ENCODE measurements around the gene PCSK6. TPM values are rescaled to one million over a fixed set of nuclear protein-coding genes. Genes with fewer than 3 reads are reported as not detected.

The PCSK6 gene
- total RNA-seq, 3 donors from 2014 or later (not counting 1 experiment from before 2014, with no cell fraction given), result 1.5 to 2.4 (median 2.4) TPM

- Histone ChIP-seq H3K4me1 (ENCODE audit: control insufficient read depth, insufficient read depth, low read length) (no peaks in the 10 kb centered on the region), H3K9me3 (ENCODE audit: control insufficient read depth, insufficient read depth, low read length) (no peaks in the 10 kb centered on the region), H3K4me3 (ENCODE audit: low read length) (no peak overlapping the region), H3K36me3 (ENCODE audit: control insufficient read depth, insufficient read depth, low read length) (no peaks in the 10 kb centered on the region), H3K27ac (ENCODE audit: low read length) (no peak overlapping the region), H3K27me3 (ENCODE audit: control insufficient read depth, insufficient read depth, low read length) (peaks cover 3% of the 10 kb centered on the region)
- TF ChIP-seq CTCF (IDR thresholded peaks at IDR 0.05), result no peak
- Mint-ChIP-seq H3K36me3 (no peaks in the 10 kb centered on the region), H3K27ac (no peak overlapping the region), H3K27me3 (ENCODE audit: low read depth in 2 of 2) (peaks cover 16 to 20% of the 10 kb centered on the region in 2 donors), H3K4me3 (no peak overlapping the region), H3K9me3 (no peaks in the 10 kb centered on the region), H3K4me1 (no peaks in the 10 kb centered on the region)
- no peak for ATAC-seq
- intact Hi-C loops (cut with micrococcal nuclease), result no loop called here
- 81% methylated on average over 17 of the region's 17 CpGs for WGBS (ENCODE audit: insufficient coverage)
- no peak for DNase-seq
Observed at GRCh38 chr15:101348015-101348414, 141.5 kb downstream of the PCSK6 start.

GRCh38 chr15:101347454-101347853 is 142.1 kb downstream of the PCSK6 start:
- H3K4me1 ChIP-seq (ENCODE audit: control insufficient read depth, insufficient read depth, low read length), result no peaks in the 10 kb centered on the region
- no peaks in the 10 kb centered on the region for H3K36me3 ChIP-seq (ENCODE audit: control insufficient read depth, insufficient read depth, low read length)
- TF ChIP-seq CTCF (IDR thresholded peaks at IDR 0.05), result no peak
- no peaks in the 10 kb centered on the region for H3K9me3 Mint-ChIP-seq
- H3K4me1 Mint-ChIP-seq, result no peaks in the 10 kb centered on the region
- H3K27me3 Mint-ChIP-seq (ENCODE audit: low read depth in 2 of 2), result peaks cover 15 to 20% of the 10 kb centered on the region in 2 donors
- H3K36me3 Mint-ChIP-seq, result no peaks in the 10 kb centered on the region
- H3K27ac Mint-ChIP-seq, result no peak overlapping the region
- WGBS (ENCODE audit: insufficient coverage), result 71% methylated on average over 5 of the region's 5 CpGs
- no peak overlapping the region for H3K27ac ChIP-seq (ENCODE audit: low read length)
- DNase-seq, result no peak
- intact Hi-C loops (cut with micrococcal nuclease), result no loop called here
- no peak overlapping the region for H3K4me3 Mint-ChIP-seq
- H3K9me3 ChIP-seq (ENCODE audit: control insufficient read depth, insufficient read depth, low read length), result no peaks in the 10 kb centered on the region
- peaks cover 3% of the 10 kb centered on the region for H3K27me3 ChIP-seq (ENCODE audit: control insufficient read depth, insufficient read depth, low read length)
- ATAC-seq, result no peak
- no peak overlapping the region for H3K4me3 ChIP-seq (ENCODE audit: low read length)

GRCh38 chr15:101346928-101347327 is 142.6 kb downstream of the PCSK6 start:
- H3K4me3 ChIP-seq (ENCODE audit: low read length), result no peak overlapping the region
- H3K9me3 ChIP-seq (ENCODE audit: control insufficient read depth, insufficient read depth, low read length), result no peaks in the 10 kb centered on the region
- no peaks in the 10 kb centered on the region for H3K4me1 ChIP-seq (ENCODE audit: control insufficient read depth, insufficient read depth, low read length)
- Mint-ChIP-seq H3K36me3 (no peaks in the 10 kb centered on the region), H3K4me3 (no peak overlapping the region), H3K27me3 (ENCODE audit: low read depth in 2 of 2) (peaks cover 13 to 20% of the 10 kb centered on the region in 2 donors), H3K4me1 (no peaks in the 10 kb centered on the region), H3K9me3 (no peaks in the 10 kb centered on the region), H3K27ac (no peak overlapping the region)
- ATAC-seq (no peak), DNase-seq (no peak)
- 93% methylated on average over 5 of the region's 5 CpGs for WGBS (ENCODE audit: insufficient coverage)
- H3K27me3 ChIP-seq (ENCODE audit: control insufficient read depth, insufficient read depth, low read length), result peaks cover 3% of the 10 kb centered on the region
- no peak overlapping the region for H3K27ac ChIP-seq (ENCODE audit: low read length)
- no peak for TF ChIP-seq CTCF (IDR thresholded peaks at IDR 0.05)
- no peaks in the 10 kb centered on the region for H3K36me3 ChIP-seq (ENCODE audit: control insufficient read depth, insufficient read depth, low read length)
- intact Hi-C loops (cut with micrococcal nuclease), result no loop called here

- H3K27me3 Mint-ChIP-seq (ENCODE audit: low read depth in 2 of 2), result peaks cover 20 to 22% of the 10 kb centered on the region in 2 donors
- no peak overlapping the region for H3K4me3 ChIP-seq (ENCODE audit: low read length)
- H3K36me3 ChIP-seq (ENCODE audit: control insufficient read depth, insufficient read depth, low read length), result no peaks in the 10 kb centered on the region
- H3K9me3 Mint-ChIP-seq, result no peaks in the 10 kb centered on the region
- intact Hi-C loops (cut with micrococcal nuclease), result no loop called here
- TF ChIP-seq CTCF (IDR thresholded peaks at IDR 0.05), result no peak
- H3K4me1 ChIP-seq (ENCODE audit: control insufficient read depth, insufficient read depth, low read length), result no peaks in the 10 kb centered on the region
- ATAC-seq (no peak), DNase-seq (no peak)
- peaks cover 6% of the 10 kb centered on the region for H3K27me3 ChIP-seq (ENCODE audit: control insufficient read depth, insufficient read depth, low read length)
- no peaks in the 10 kb centered on the region for H3K36me3 Mint-ChIP-seq
- H3K4me3 Mint-ChIP-seq, result no peak overlapping the region
- no peaks in the 10 kb centered on the region for H3K4me1 Mint-ChIP-seq
- no peak overlapping the region for H3K27ac ChIP-seq (ENCODE audit: low read length)
- H3K27ac Mint-ChIP-seq, result no peak overlapping the region
- no peaks in the 10 kb centered on the region for H3K9me3 ChIP-seq (ENCODE audit: control insufficient read depth, insufficient read depth, low read length)
Observed at GRCh38 chr15:101342056-101342455, 147.5 kb downstream of the PCSK6 start.
